Measurements from ENCODE around the gene ADAM8.

Gene ADAM8

DNA sequence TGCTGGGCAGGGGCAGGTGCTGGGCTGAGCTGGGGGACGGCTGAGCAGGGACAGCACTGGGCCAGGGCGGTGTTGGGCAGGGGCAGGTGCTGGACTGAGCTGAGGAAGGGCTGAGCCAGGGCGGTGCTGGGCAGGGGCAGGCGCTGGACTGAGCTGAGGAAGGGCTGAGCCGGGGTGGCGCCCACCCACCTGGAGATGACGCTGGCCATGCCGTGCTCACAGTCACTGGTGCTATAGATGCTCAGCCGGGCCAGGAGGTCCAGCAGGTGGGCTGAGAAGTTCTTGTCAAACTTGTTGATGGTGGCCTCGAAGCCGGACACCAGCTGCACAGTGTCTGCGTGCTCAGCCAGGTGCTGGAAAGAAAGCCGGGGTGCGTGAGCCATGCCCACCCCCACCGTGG lies 4.4 kb upstream of the ADAM8 start:
- no peak for DNase-seq

- no peak for DNase-seq
Measured at GRCh38 chr10:133280391-133281059, 3.9 kb upstream of the ADAM8 start.

- DNase-seq: no peak
Measured at GRCh38 chr10:133279326-133280226, 2.9 kb upstream of the ADAM8 start.

DNA sequence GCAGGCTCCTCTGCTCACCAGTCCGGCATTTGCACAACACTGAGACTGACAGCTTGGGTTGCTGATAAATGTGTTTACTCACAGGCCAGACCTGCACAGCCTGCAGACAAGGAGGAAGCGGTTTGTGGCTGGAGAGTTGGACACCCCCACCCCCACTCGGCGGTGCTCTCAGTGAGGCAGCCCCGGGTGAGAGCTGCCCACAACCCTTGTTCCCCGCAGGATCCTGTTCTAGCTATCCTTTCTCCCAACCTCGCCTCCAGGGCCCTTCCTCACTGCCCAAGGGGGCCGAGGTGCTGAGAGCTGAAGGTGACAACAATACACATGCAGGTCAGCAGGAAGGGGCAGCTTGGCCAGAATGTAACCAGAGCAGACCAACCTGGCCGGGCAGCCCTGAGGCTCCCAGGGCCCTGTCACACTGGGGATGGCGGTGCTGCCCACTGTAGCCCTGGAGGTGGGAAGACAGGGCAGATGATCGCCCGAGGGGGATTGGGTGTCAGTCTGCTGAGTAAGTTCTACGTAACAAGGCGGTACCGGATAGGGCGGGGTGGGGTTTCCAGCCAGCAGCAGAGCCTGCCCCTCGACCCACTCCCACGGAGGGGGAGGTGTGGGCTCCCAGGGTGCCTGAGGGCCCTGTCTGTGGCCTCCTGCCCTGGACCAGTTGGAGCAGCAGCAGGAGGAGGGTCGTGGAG lies 2.1 kb upstream of the ADAM8 start:
- peak in 2 of 6 experiments; percentile 13 to 25 for DNase-seq

DNA sequence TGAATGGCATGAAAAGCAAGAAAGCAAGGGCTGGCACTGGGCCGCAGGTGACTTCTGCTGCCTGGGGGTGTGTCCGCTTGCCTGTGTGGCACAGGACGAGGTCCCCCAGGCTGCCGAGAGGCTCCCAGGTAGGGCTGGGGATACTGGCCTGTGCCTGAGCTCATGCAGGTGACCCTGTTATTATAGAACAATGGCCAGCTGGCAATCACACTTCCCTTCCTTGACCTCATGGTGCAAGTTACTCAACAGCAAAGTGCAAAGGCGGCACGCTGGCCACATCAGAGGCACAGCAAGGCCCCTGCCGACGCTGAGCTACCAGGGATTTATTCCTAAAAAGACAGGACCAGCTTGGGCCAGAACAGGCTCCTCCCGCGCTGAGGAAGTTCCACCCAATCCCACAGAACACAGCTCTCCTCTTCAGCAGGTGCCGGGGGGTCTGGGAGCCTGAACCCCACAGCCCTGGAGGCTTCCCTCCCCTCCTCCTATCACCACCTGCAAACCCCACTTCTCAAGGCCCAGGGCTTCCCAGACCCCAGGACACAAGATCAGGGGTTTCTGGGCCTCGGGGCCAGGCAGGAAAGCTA lies 1.4 kb upstream of the ADAM8 start:
- no peak for DNase-seq

GRCh38 chr10:133277277-133277992 lies 767 bp upstream of the ADAM8 start:
- no peak for DNase-seq

- DNase-seq: no peak
Measured at GRCh38 chr10:133276100-133276434, 601 bp downstream of the ADAM8 start.

- peak; percentile 19 to 49 (median 32) for DNase-seq
Measured at GRCh38 chr10:133275684-133276092, 980 bp downstream of the ADAM8 start.

DNA sequence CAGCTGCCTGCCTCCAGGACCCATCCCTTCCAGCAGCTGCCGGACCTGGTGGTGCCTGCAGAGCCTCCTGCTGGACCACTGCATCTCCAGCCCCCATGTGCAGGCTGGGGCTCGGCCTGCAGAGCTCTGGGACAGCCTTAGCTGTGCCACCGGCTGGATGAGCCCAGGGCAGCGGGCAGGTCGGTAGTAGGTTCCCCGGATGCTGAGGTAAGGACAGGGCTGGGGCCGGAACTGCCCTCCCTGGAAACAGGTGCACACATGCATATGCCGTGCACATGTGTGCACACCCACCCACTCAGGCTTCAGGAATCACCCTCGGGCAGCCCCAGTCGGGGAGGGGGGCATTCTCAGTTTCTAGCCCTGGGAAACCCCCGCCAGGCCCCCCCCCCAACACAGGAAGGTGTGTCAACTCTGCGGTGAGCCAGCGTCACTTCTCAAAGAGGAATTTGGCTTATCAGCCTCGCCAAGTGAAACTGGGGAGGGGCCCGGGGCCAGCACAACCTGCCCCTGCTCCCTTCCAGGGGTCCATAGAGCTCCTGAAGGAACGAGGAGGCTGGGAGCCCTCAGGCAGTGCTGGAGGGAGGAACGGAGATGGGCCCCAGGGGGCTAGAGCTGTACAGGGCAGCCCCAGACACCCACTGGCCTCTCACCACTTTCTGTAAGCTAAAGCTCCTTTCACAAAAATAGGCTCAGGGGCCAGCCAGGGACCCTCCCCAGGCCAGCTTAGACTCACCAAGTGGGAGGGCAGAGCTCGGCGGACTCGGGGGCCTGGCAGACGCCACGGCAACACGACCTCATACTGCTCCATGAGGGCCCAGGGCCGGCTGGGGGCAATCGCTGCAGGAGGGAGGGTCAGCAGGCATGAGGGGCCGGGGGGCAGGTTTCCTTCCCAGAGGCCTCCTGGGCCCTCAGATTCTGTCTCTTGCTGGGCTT lies 1.7 kb downstream of the ADAM8 start:
- peak; percentile 75 to 84 (median 80) for DNase-seq

DNA sequence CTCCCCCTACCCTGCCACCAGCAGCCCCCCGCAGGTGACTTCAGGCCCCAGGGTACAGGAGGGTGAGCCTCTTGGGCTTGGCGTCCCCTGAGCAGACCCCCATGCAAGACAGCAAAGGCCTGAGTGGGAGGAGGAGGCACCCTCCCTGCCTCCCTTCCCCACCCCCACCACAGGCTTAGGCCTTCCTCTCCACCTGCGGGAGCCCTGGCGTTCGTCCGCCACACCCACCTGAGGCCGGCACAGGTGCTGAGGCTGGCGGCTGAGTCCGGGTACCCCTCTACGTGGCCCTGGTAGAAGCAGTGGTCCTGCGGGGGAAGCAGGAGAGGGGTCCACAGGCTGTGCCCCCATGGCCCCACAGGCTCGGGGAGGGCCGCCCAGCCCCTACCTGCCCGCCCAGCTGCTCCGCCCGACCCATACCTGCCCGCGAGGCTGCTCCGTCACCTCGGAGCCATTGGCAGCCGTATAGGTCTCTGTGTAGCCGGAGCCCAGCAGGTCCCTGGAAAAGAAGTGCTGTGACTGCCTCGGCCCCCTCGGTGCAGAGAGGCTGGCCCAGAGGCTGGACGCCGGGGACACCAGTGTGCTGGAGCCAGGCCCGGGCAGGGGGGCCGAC lies 3.0 kb downstream of the ADAM8 start:
- DNase-seq: no peak

DNA sequence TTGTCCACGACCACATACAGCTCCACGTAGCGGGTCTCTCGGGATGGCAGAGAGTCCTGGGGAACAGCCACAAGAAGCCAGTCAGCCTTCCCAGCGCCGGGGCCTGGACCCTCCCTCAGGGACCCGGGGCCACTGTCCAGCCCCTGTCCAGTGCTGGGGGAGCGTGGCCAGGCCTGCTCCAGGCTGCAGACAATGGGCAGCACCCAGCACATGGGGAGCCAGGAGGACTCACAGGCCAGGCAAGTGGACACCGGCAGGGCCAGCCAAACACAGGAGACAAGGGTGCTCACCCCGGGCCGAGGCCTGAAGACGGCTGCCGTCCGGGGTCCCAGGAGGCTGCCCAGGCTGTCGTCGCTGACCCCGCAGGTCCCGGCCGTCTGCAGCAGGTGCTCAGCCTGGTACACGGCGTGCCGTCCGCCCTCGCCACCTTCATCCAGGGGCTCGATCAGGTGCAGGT lies 3.7 kb downstream of the ADAM8 start:
- no peak for DNase-seq

GRCh38 chr10:133272301-133272963 lies 4.2 kb downstream of the ADAM8 start:
- no peak for DNase-seq

GRCh38 chr10:133271521-133272300 lies 5.0 kb downstream of the ADAM8 start:
- DNase-seq: no peak

DNA sequence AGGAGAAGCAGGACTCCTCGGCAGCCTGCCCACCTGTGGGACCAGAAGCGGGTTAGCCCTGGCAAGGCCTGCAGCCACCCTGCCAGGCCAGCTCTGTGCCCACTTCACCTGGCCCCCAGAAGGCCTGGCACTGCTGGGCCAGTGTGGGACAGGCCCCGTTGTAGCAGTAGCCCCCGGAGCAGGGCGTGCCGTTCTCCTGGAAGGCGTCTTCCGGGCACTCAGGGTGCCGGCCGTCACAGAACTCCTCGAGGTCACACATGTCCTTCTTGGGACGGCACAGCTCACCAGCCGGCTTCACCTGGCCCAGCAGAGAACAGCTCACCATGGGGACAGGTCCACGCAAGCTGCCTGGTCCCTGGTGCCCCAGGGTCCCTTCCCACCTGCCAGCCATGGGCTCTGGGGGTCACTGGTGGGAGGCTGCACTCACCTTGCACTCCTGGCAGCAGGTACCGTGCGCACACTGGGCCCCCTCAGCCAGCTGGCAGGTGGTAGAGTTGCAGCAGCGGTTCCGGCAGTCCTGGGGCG lies 5.8 kb downstream of the ADAM8 start:
- DNase-seq: no peak

- no peak for DNase-seq
Measured at GRCh38 chr10:133270204-133270603, 6.5 kb downstream of the ADAM8 start.

DNA sequence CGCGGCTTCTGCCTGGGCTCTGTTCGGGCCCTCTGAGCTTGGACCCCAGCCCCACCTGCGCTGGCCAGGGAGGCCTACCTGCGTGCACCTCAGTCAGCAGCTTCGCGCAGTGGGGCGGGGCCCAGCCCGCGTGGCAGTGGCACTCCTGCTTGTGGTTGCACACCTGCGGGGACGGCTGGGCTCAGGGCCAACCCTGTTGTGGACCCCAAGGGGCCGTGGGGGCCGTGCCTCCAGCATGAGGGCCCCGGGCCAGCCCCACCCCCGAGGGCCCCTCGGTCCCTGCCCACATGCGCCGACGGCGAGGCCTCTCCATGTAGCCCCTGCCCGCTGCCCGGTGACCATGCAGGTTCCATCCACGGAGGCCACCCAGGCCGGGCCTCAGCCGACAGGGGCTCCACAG lies 7.3 kb downstream of the ADAM8 start:
- no peak for DNase-seq

DNA sequence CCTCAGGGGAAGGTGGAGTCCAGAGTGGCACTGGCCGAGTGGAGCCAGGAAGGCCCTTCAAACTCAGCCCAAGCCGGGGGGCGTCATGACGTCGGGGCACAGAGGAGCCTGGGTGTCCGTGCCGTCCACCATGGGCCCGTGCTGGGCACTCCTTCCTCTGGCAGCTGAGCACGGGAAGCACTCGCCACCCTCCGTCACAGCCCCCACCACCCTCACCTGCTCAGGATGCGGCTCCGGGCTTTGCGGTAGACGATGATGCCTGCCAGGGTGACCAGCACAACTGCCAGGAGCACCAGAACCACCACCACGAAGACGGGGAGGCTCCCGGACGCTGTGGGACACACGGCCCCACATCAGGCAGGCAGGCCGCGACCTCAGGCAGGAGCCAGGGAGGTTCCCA lies 8.1 kb downstream of the ADAM8 start:
- DNase-seq: no peak

DNA sequence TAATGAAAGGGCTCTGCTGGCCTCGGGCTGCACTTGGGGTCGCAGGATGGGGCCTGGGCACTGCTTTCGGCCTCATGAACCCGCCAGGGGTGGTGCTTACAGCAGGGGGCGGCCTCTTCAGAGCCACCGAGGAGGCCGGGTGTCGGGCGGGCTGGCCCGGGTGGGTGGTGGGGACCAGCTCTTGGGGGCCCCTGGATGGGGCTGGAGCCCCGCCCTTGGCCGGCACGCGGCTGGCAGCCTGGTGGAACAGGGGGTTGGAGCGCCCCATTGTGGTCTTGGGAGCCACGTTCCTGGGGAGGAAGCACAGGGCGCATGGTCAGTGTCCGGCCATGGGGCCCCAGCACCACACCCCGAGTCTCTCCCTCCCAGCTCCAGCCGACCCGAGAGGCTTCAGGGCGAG lies 8.8 kb downstream of the ADAM8 start:
- no peak for DNase-seq

DNA sequence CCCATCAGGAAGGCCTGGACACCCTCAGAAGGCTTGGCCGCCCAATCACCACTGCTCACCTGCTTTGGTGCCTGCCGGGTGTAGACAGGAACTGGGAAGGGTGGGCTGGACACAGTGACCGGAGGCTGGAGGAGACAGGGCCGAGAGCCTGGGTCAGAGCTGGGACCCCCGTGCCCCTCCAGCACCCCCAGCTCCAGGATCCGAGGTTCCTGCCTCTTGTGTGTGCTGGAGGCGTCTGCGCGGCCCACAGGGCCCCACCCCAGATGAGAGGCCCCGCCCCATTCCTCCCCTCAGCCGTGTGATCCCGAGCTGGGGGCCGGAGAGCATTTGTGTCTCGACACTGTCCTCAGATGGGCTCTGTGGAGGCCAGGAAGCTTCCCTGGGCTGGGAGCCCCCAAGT lies 9.4 kb downstream of the ADAM8 start:
- DNase-seq: no peak
